Fibroblast of skin of abdomen (primary cell): ENCODE measurements around the gene TNFSF18. TPM values are rescaled to one million over a fixed set of nuclear protein-coding genes. Genes with fewer than 3 reads are reported as not detected.
"Not testable (repeated sequence)": the region's sequence is repeated elsewhere in the genome, so short reads cannot be mapped to it uniquely, and the experiment has no call there.

Source experiments
- DNase-seq: peaks from one replicate; pipeline ENCODE4 v3.0.0-alpha.2; 2013
- polyA plus RNA-seq, 2 experiments: library from polyadenylated mRNA; unstranded; fragments of 120-200 nt; gene quantifications; one replicate each; pipeline ENCODE4 v1.2.1, GENCODE V29; 2013; ENCODE audit not compliant: insufficient read length in 2 of 2

The TNFSF18 gene
- 0.27 TPM for polyA plus RNA-seq (2013, experiment 1 of 2; ENCODE audit: insufficient read length)
- polyA plus RNA-seq (2013, experiment 2 of 2; ENCODE audit: insufficient read length), result 0.29 TPM

GRCh38 chr1:173050865-173051264 is at the start of gene TNFSF18:
TSS of gene TNFSF18 (minus strand) at chr1:173050941. CDS start at chr1:173050896, 45 bp downstream.
- peak; percentile 27 for DNase-seq

- DNase-seq, result no peak
These were observed 48.4 kb upstream of the TNFSF18 start for GRCh38 chr1:173099166-173099565.

GRCh38 chr1:173098117-173098516 is 47.4 kb upstream of the TNFSF18 start:
- DNase-seq, result no peak

- peak; percentile 63 for DNase-seq
These were observed 46.3 kb upstream of the TNFSF18 start for GRCh38 chr1:173097001-173097400.

GRCh38 chr1:173095632-173096031 is 44.9 kb upstream of the TNFSF18 start:
- peak; percentile 80 for DNase-seq

- no peak for DNase-seq
These were observed 43.8 kb upstream of the TNFSF18 start for GRCh38 chr1:173094541-173094940.

GRCh38 chr1:173093691-173094445 is 43.1 kb upstream of the TNFSF18 start:
- DNase-seq, result no peak

GRCh38 chr1:173084292-173084691 is 33.6 kb upstream of the TNFSF18 start:
- peak; percentile 24 for DNase-seq

- DNase-seq, result peak; percentile 46
These were observed 32.2 kb upstream of the TNFSF18 start for GRCh38 chr1:173082913-173083312.

GRCh38 chr1:173074217-173074616 is 23.5 kb upstream of the TNFSF18 start:
- not testable (repeated sequence) for DNase-seq

GRCh38 chr1:173064011-173064410 is 13.3 kb upstream of the TNFSF18 start:
- DNase-seq, result no peak

- DNase-seq, result no peak
These were observed 12.4 kb upstream of the TNFSF18 start for GRCh38 chr1:173063171-173063570.

- DNase-seq, result peak; percentile 92
These were observed 11.6 kb upstream of the TNFSF18 start for GRCh38 chr1:173062150-173062938.

- DNase-seq, result no peak
These were observed 7.8 kb upstream of the TNFSF18 start for GRCh38 chr1:173058556-173058955.

GRCh38 chr1:173057984-173058383 is 7.2 kb upstream of the TNFSF18 start:
- DNase-seq, result no peak

GRCh38 chr1:173056365-173056764 is 5.6 kb upstream of the TNFSF18 start:
- DNase-seq, result peak; percentile 3

- DNase-seq, result peak; percentile 5
These were observed 2.0 kb upstream of the TNFSF18 start for GRCh38 chr1:173052681-173053196.

- no peak for DNase-seq
These were observed 1.5 kb downstream of the TNFSF18 start for GRCh38 chr1:173049322-173049633.

GRCh38 chr1:173048621-173049321 is 2.0 kb downstream of the TNFSF18 start:
- peak; percentile 32 for DNase-seq

GRCh38 chr1:173044656-173045055 is 6.1 kb downstream of the TNFSF18 start:
- DNase-seq, result no peak

- DNase-seq, result peak; percentile 23
These were observed 7.5 kb downstream of the TNFSF18 start for GRCh38 chr1:173043253-173043652.

- DNase-seq, result peak; percentile 8
These were observed 7.9 kb downstream of the TNFSF18 start for GRCh38 chr1:173042806-173043205.

- DNase-seq, result peak; percentile 16
These were observed 11.1 kb downstream of the TNFSF18 start for GRCh38 chr1:173039626-173040025.
